B cell (primary cell): ENCODE results near the gene ASB7. TPM values are rescaled to one million over a fixed set of nuclear protein-coding genes. Genes with fewer than 3 reads are reported as not detected.

Source experiments
- ATAC-seq: fragments of 200-7000 bp; cut with Tn5 transposase; one replicate; pipeline ENCODE4 v1.10.0; 2021; ENCODE audit warnings: low read depth, mild to moderate bottlenecking, moderate number of reproducible peaks, moderate library complexity
- CTCF ChIA-PET: fragments of 350-600 bp; sonication (Branson Sonifier 250); formaldehyde crosslinking; loops from one replicate; lab custom pipeline; 2021; ENCODE audit warnings: antibody characterized with exemption, inconsistent platforms; lab: Charles Lee
- POLR2A ChIA-PET: fragments of 350-600 bp; sonication (Branson Sonifier 250); formaldehyde crosslinking; loops from one replicate; lab custom pipeline; 2021; ENCODE audit warnings: antibody characterized with exemption; lab: Charles Lee
- DNase-seq: peaks from one replicate; pipeline ENCODE4 v3.0.0; 2013
- H2AFZ ChIP-seq: 2 replicates; pipeline ENCODE4 v1.6.1; 2012; ENCODE audit warnings: mild to moderate bottlenecking, low read depth, low read length; ENCODE audit not compliant: insufficient read depth, poor library complexity, severe bottlenecking
- H3K27ac ChIP-seq, 2 donors: 1 replicate in 1 of 2; 2 replicates in 1 of 2; pipeline ENCODE4 v1.5.1; 2012 to 2013; ENCODE audit warnings: low read length in 2 of 2, mild to moderate bottlenecking in 2 of 2, moderate library complexity in 1 of 2
- H3K27me3 ChIP-seq, 4 experiments: fragments of 200-600 bp in 1 of 4; sonication (generic) in 1 of 4; replicated peaks in 1 of 4; 1 replicate in 2 of 4; 2 replicates in 2 of 4; pipeline versions ENCODE4 v1.6.1 to v1.7.0; 2013 to 2016; ENCODE audit warnings: low read length in 3 of 4, mild to moderate bottlenecking in 2 of 4, mixed read lengths in 1 of 4, moderate library complexity in 1 of 4; ENCODE audit not compliant: insufficient read depth in 4 of 4, control insufficient read depth in 3 of 4; ENCODE audit errors: control extremely low read depth in 1 of 4
- H3K36me3 ChIP-seq, 2 experiments: replicated peaks in 1 of 2; 1 replicate in 1 of 2; 2 replicates in 1 of 2; pipeline versions ENCODE4 v1.6.1 to v1.7.1; 2013; ENCODE audit warnings: low read length in 1 of 2; ENCODE audit not compliant: insufficient read depth in 2 of 2, control insufficient read depth in 1 of 2; ENCODE audit errors: control extremely low read depth in 1 of 2, extremely low read depth in 1 of 2
- H3K4me1 ChIP-seq, 2 donors: fragments of 200-600 bp in 1 of 2; sonication (generic) in 1 of 2; 1 replicate in 1 of 2; 2 replicates in 1 of 2; pipeline versions ENCODE4 v1.5.1 to v1.6.1; 2013 to 2017; ENCODE audit warnings: low read length in 2 of 2; ENCODE audit not compliant: control insufficient read depth in 2 of 2, insufficient read depth in 2 of 2
- H3K4me2 ChIP-seq: replicated peaks from 2 replicates; pipeline ENCODE3; 2012; ENCODE audit warnings: mild to moderate bottlenecking, low read depth, low read length; ENCODE audit not compliant: poor library complexity, severe bottlenecking
- H3K4me3 ChIP-seq, 5 experiments: fragments of 200-600 bp in 1 of 5; sonication (generic) in 1 of 5; 1 replicate in 3 of 5; 2 replicates in 2 of 5; pipeline versions ENCODE4 v1.5.1 to v1.7.0; 2011 to 2016; ENCODE audit warnings: low read length in 4 of 5, mild to moderate bottlenecking in 4 of 5, low read depth in 2 of 5, control low read depth in 1 of 5, moderate library complexity in 1 of 5; ENCODE audit not compliant: insufficient read depth in 1 of 5; ENCODE audit errors: control extremely low read depth in 1 of 5, extremely low read depth in 1 of 5
- H3K79me2 ChIP-seq: fragments of 200-600 bp; sonication (generic); one replicate; pipeline ENCODE4 v1.6.0; 2016; ENCODE audit warnings: low read length; ENCODE audit not compliant: control insufficient read depth, insufficient read depth
- H3K9ac ChIP-seq: fragments of 200-600 bp; sonication (generic); 2 replicates; pipeline ENCODE4 v1.6.1; 2017; ENCODE audit warnings: mild to moderate bottlenecking, low read length, moderate library complexity
- H3K9me3 ChIP-seq, 3 donors: one replicate each; pipeline versions ENCODE4 v1.6.1 to v1.7.1; 2013; ENCODE audit warnings: low read length in 2 of 3; ENCODE audit not compliant: control insufficient read depth in 2 of 3, insufficient read depth in 1 of 3; ENCODE audit errors: control extremely low read depth in 1 of 3
- H4K20me1 ChIP-seq: 2 replicates; pipeline ENCODE4 v1.6.0; 2012; ENCODE audit warnings: mild to moderate bottlenecking, low read length; ENCODE audit not compliant: insufficient read depth, control insufficient read depth, poor library complexity, severe bottlenecking
- H3K27ac Mint-ChIP-seq: one replicate; pipeline ENCODE4 v1.8.0; 2021; ENCODE audit warnings: mixed read lengths
- H3K27me3 Mint-ChIP-seq: one replicate; pipeline ENCODE4 v1.8.0; 2021; ENCODE audit warnings: mixed read lengths
- H3K4me1 Mint-ChIP-seq: one replicate; pipeline ENCODE4 v1.8.0; 2021; ENCODE audit warnings: mixed read lengths
- H3K4me3 Mint-ChIP-seq: one replicate; pipeline ENCODE4 v1.8.0; 2021; ENCODE audit warnings: mixed read lengths
- H3K9me3 Mint-ChIP-seq: one replicate; pipeline ENCODE4 v1.8.0; 2022; ENCODE audit warnings: mixed read lengths; ENCODE audit not compliant: insufficient read depth
- EZH2 ChIP-seq: IDR thresholded peaks from 2 replicates; pipeline ENCODE4 v1.6.1; 2012; ENCODE audit warnings: borderline replicate concordance, low read depth, mild to moderate bottlenecking, moderate library complexity, low read length; ENCODE audit not compliant: insufficient read depth, poor library complexity, severe bottlenecking
- WGBS: methylation state at CpG from one replicate; pipeline ENCODE4 v1.1.5; 2013; ENCODE audit warnings: missing lambda C conversion rate; ENCODE audit not compliant: insufficient coverage; 5-methylcytosine and 5-hydroxymethylcytosine counted together
- intact Hi-C: fragments of 100-400 bp; cut with micrococcal nuclease; formaldehyde crosslinking; loops from one replicate; pipeline ENCODE4 v1.10.0; 2022
- polyA plus RNA-seq: library from polyadenylated mRNA; depleted of rRNA; stranded (reverse); fragments of >200 nt; gene quantifications from 2 replicates; pipeline ENCODE4 v1.2.3, GENCODE V29; 2012
- total RNA-seq, 2 donors: library from RNA; stranded (reverse); fragments of 120-200 nt in 1 of 2; gene quantifications; 1 replicate in 1 of 2; 2 replicates in 1 of 2; pipeline versions ENCODE4 v1.2.3 to v1.2.4, GENCODE V29; 2013 to 2022
- TF ChIP-seq, protein P1 (sequence below): fragments of 200-600 bp; IDR thresholded peaks from one replicate; pipeline ENCODE4 v1.8.0; 2022; ENCODE audit warnings: antibody characterized with exemption, mild to moderate bottlenecking

ASB7 gene
- total and polyA plus RNA-seq, 2 donors (not counting 1 experiment from before 2014, with no cell fraction given), result 12.1 to 25.0 TPM

DNA sequence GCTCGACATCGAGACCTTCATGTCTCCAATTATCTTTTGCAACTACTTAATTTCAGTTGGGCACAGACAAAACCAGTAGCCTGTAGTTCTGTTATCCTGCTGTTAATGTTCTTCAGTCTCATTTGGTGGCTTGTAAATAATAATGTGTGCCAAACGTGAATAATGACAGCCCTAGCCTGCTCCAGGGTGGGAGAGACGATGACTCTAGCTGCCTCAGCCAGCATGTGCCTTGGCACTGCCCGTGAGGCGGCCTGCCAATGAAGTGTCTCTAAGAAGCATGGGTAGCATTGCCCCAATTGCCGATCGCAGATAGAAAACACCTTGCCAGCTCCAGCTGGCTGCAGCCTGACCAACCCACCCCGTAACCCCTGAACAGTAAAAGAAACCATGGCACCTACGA is 58.8 kb downstream of the ASB7 start:
- H3K9ac ChIP-seq, result no peak overlapping the region
- no peaks in the 10 kb centered on the region for H3K79me2 ChIP-seq
- no peak overlapping the region for H3K4me3 ChIP-seq
- H2AFZ ChIP-seq, result no peak overlapping the region
- no peak for DNase-seq
- no peak for ATAC-seq
- no peaks in the 10 kb centered on the region for H3K9me3 ChIP-seq
- no peak overlapping the region for H3K27ac ChIP-seq
- Mint-ChIP-seq H3K4me1 (no peaks in the 10 kb centered on the region), H3K27me3 (peaks cover 6% of the 10 kb centered on the region), H3K27ac (no peak overlapping the region), H3K9me3 (no peaks in the 10 kb centered on the region), H3K4me3 (no peak overlapping the region)
- H3K4me1 ChIP-seq, result no peaks in the 10 kb centered on the region
- 92% methylated on average over 9 of the region's 10 CpGs for WGBS
- H4K20me1 ChIP-seq, result no peaks in the 10 kb centered on the region
- no peak overlapping the region for H3K4me2 ChIP-seq
- ChIA-PET CTCF (no interaction called here), POLR2A (no interaction called here)
- intact Hi-C loops, result no loop called here
- H3K27me3 ChIP-seq, result no peaks in the 10 kb centered on the region
- no peaks in the 10 kb centered on the region for H3K36me3 ChIP-seq
- TF ChIP-seq, protein P1, sequence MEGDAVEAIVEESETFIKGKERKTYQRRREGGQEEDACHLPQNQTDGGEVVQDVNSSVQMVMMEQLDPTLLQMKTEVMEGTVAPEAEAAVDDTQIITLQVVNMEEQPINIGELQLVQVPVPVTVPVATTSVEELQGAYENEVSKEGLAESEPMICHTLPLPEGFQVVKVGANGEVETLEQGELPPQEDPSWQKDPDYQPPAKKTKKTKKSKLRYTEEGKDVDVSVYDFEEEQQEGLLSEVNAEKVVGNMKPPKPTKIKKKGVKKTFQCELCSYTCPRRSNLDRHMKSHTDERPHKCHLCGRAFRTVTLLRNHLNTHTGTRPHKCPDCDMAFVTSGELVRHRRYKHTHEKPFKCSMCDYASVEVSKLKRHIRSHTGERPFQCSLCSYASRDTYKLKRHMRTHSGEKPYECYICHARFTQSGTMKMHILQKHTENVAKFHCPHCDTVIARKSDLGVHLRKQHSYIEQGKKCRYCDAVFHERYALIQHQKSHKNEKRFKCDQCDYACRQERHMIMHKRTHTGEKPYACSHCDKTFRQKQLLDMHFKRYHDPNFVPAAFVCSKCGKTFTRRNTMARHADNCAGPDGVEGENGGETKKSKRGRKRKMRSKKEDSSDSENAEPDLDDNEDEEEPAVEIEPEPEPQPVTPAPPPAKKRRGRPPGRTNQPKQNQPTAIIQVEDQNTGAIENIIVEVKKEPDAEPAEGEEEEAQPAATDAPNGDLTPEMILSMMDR, result no peak
- TF ChIP-seq EZH2, result no peak

GRCh38 chr15:100663086-100663914 is 60.9 kb downstream of the ASB7 start:
- H2AFZ ChIP-seq, result no peak overlapping the region
- DNase-seq, result no peak
- H3K27me3 Mint-ChIP-seq, result peaks cover 11% of the 10 kb centered on the region
- H3K4me2 ChIP-seq, result no peak overlapping the region
- no peak overlapping the region for H3K27ac Mint-ChIP-seq
- no peak overlapping the region for H3K4me3 ChIP-seq
- no peak for ATAC-seq
- CTCF ChIA-PET, result no interaction called here
- no peak for TF ChIP-seq EZH2
- TF ChIP-seq, protein P1, result no peak
- no peaks in the 10 kb centered on the region for H3K9me3 ChIP-seq
- POLR2A ChIA-PET, result no interaction called here
- no peak overlapping the region for H3K4me3 Mint-ChIP-seq
- H3K9me3 Mint-ChIP-seq, result no peaks in the 10 kb centered on the region
- no peaks in the 10 kb centered on the region for H3K27me3 ChIP-seq
- no peaks in the 10 kb centered on the region for H3K36me3 ChIP-seq
- WGBS, result 83% methylated on average over 5 of the region's 13 CpGs
- intact Hi-C loops, result no loop called here
- H3K4me1 ChIP-seq, result no peaks in the 10 kb centered on the region
- no peaks in the 10 kb centered on the region for H3K4me1 Mint-ChIP-seq
- H4K20me1 ChIP-seq, result no peaks in the 10 kb centered on the region
- no peak overlapping the region for H3K9ac ChIP-seq
- no peaks in the 10 kb centered on the region for H3K79me2 ChIP-seq
- H3K27ac ChIP-seq, result no peak overlapping the region
